Activated CD4-positive, alpha-beta T cell treated with anti-CD3 and anti-CD28 coated beads, Interleukin-2, amount 50 U/mL, for 48 hours (primary cell): ENCODE measurements around the gene ABHD11.
"Not testable (repeated sequence)": the region's sequence is repeated elsewhere in the genome, so short reads cannot be mapped to it uniquely, and the experiment has no call there.

Experiments used
- DNase-seq, 2 experiments: peaks; one replicate each; pipeline ENCODE4 v3.0.0-alpha.2; 2020

The ABHD11 gene

GRCh38 chr7:73742753-73743641, 4.4 kb upstream of the ABHD11 start:
- no peak for DNase-seq

GRCh38 chr7:73742338-73742752, 3.7 kb upstream of the ABHD11 start:
- no peak for DNase-seq

- DNase-seq, result no peak
These were observed 3.0 kb upstream of the ABHD11 start for GRCh38 chr7:73741600-73741999.

- DNase-seq, result no peak
These were observed 2.2 kb upstream of the ABHD11 start for GRCh38 chr7:73740771-73741170.

- no peak for DNase-seq
These were observed 1.6 kb upstream of the ABHD11 start for GRCh38 chr7:73740212-73740611.

- no peak for DNase-seq
These were observed 775 bp upstream of the ABHD11 start for GRCh38 chr7:73739387-73739767.

GRCh38 chr7:73738220-73738611, 386 bp downstream of the ABHD11 start:
- DNase-seq, result peak; percentile 70 to 72

- no peak for DNase-seq
These were observed 947 bp downstream of the ABHD11 start for GRCh38 chr7:73737491-73738219.

- DNase-seq, result no peak
These were observed 1.7 kb downstream of the ABHD11 start for GRCh38 chr7:73736885-73737284.

GRCh38 chr7:73735528-73735905, 3.1 kb downstream of the ABHD11 start:
- DNase-seq, result no peak

- DNase-seq, result peak; percentile 83 to 88
These were observed 3.7 kb downstream of the ABHD11 start for GRCh38 chr7:73734619-73735527.

- DNase-seq, result no peak
These were observed 6.2 kb downstream of the ABHD11 start for GRCh38 chr7:73732397-73732796.

- no peak for DNase-seq
These were observed 8.1 kb downstream of the ABHD11 start for GRCh38 chr7:73730485-73730884.

- no peak for DNase-seq
These were observed 10.1 kb downstream of the ABHD11 start for GRCh38 chr7:73728551-73728950.

GRCh38 chr7:73727952-73728351, 10.7 kb downstream of the ABHD11 start:
- no peak for DNase-seq

GRCh38 chr7:73726083-73726466, 12.5 kb downstream of the ABHD11 start:
- DNase-seq, result no peak

- DNase-seq, result no peak
These were observed 14.8 kb downstream of the ABHD11 start for GRCh38 chr7:73723813-73724212.

- no peak for DNase-seq
These were observed 15.8 kb downstream of the ABHD11 start for GRCh38 chr7:73722785-73723184.

GRCh38 chr7:73722182-73722581, 16.4 kb downstream of the ABHD11 start:
- not testable (repeated sequence) for DNase-seq

GRCh38 chr7:73721377-73721817, 17.2 kb downstream of the ABHD11 start:
- DNase-seq, result no peak

- not testable (repeated sequence) for DNase-seq
These were observed 18.2 kb downstream of the ABHD11 start for GRCh38 chr7:73720443-73720842.

GRCh38 chr7:73719806-73720169, 18.8 kb downstream of the ABHD11 start:
- no peak for DNase-seq
